Stimulated activated CD4-positive, alpha-beta T cell treated with anti-CD3 and anti-CD28 coated beads, Interleukin-12 subunit alpha, Interleukin-12 subunit beta, amount 100 ng/mL, for 4 hours (primary cell): ENCODE data around the gene ZCCHC4.

ENCODE experiments used
- DNase-seq: peaks from one replicate; pipeline ENCODE4 v3.0.0-alpha.2; 2020

The ZCCHC4 gene

DNA sequence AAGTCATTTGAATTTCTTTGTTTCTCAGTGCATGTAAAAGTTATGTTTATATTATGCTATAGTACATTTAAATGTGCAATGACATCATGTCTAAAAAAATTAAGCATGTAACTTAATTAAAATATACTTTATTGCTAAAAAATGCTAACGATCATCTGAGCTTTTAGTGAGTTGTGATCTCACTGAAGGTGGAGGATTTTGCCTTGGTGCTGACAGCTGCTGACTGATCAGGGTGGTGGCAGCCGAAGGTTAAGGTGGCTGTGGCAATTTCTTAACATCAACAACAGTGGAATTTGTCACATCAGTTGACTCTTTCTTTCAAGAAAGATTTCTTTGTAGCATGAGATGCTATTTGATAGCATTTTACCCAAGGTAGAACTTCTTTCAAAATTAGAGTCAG, 71.1 kb downstream of the ZCCHC4 start:
- no peak for DNase-seq

DNA sequence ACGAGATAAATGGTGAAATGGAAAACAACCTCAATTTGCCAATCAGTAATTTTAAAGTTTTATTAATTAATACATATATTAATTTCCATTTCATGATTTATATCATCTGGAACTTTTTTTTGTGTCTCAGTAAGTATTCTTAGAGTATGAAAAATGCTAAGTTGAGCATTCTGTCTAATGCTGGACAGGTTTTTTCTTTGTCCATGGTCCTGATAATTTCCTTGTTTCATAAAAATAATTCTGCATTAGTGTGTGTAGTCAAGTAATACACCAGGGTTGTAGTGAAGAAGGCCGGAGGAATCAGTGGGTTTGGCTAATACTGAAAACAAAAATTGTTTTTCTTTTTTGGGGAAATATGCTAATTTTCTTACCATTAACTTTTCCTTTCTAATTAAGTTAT, 74.4 kb downstream of the ZCCHC4 start:
- DNase-seq, result no peak

DNA sequence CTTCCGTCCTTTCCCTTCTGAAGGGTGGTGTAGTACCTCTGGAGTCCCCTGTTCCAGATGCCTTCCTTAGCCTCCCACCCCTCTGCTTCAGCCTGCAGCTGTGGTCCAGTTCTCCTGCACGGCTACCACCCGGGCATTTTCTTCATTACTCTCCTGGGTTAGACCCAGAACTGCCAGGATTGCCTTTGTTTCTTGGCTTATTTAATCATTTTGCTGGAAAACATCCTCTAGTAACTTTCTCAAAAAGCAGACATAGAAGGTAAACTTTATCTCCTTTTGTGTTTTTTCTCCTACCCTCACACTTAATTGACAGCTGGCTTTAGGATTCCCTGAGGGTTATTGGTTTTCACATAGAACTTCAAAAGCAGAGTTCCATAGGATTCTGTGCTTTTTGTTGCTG, 84.7 kb downstream of the ZCCHC4 start:
- no peak for DNase-seq

GRCh38 chr4:25399510-25399909, 86.9 kb downstream of the ZCCHC4 start:
- DNase-seq, result no peak

- DNase-seq, result no peak
Measured at GRCh38 chr4:25401066-25401465, 88.5 kb downstream of the ZCCHC4 start.

DNA sequence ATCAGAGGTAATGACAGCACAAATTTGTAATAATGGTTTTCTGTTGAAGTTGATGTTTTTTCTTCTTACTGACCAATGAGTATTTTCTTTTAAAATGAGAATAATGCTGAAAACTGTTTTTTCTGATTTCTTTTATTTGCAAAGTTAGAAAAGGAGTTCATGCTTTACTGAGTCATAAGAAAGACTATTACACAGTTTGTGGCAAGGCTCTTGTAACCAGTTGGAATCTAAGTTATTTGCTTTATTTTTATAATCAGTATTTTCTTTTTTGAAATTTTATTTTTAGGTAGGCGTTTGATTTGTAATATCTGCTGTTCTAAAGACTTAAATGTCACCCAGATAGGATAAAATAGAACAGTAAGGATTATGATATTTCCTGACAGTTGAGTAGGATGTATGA, 89.9 kb downstream of the ZCCHC4 start:
- no peak for DNase-seq

- DNase-seq, result no peak
Measured at GRCh38 chr4:25403699-25404098, 91.1 kb downstream of the ZCCHC4 start.

DNA sequence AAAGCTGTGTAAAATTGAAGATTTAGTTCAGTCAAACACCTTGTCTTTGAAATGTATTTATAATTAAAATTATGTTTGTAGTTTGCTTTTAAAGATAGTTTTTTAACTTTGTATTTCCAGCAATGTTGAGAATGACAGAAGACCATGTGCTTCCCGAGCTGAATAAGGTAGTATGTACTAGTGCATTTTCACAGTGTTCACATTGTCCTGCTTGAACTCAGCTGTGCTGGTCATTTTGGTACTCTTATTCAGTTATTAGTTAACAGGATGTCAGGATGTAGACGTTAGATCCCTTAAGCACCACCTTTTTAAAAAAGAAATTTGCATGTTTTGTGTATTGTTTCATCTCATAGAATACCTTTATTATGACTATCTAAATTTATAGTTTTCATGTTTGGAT, 92.9 kb downstream of the ZCCHC4 start:
- DNase-seq, result no peak

- DNase-seq, result no peak
Measured at GRCh38 chr4:25406081-25406692, 93.6 kb downstream of the ZCCHC4 start.

- DNase-seq, result no peak
Measured at GRCh38 chr4:25410820-25411529, 98.4 kb downstream of the ZCCHC4 start.

- no peak for DNase-seq
Measured at GRCh38 chr4:25413261-25413660, 100.7 kb downstream of the ZCCHC4 start.

DNA sequence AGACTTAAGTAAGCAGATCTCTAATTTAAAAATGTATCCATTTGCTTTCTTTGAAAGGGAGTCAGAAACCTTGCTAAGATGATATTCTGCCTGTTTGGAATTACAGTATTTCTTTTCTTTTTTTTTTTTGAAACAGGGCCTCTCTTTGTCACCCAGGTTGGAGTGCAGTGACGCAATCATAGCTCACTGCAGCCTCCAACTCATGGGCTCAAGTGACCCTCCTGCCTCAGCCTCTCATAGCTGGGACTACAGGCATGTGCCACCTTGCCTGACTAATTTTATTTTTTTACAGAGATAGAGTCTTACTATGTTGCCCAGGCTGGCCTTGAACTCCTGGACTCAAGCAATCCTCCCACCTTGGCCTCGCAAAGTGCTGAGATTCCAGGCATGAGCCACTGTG, 104.4 kb downstream of the ZCCHC4 start:
- DNase-seq, result no peak
